GM21786 (cell line): Measurements from ENCODE around the gene DCAF11.

Experiments
- ATAC-seq: cut with Tn5 transposase; IDR thresholded peaks from one replicate; pipeline ENCODE4 v1.9.1; 2021; ENCODE audit not compliant: unreplicated experiment

The DCAF11 gene

DNA sequence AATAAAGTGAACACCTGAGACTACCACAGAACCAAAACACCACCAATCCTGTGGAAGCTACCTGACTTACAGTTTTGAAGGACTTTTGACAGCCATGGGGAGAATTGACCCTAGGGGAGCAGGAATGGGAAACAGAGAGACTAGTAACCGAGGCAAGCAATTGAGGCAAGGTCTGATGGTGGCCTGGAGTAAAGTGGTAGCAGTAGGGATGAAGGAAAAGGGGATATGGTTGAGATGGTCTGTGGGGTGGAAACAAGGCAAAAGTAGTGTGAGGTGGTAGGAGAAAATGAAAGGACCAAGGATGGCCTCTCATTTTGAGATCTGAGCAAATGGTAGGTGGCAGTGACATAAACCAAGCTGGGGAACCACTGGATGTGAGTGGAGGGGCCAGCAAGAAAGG, 42.3 kb downstream of the DCAF11 start:
- ATAC-seq: no peak

- ATAC-seq: no peak
Measured at GRCh38 chr14:24157331-24157730, 42.8 kb downstream of the DCAF11 start.

GRCh38 chr14:24159777-24160498, 45.4 kb downstream of the DCAF11 start:
- ATAC-seq: no peak

GRCh38 chr14:24160499-24160849, 45.9 kb downstream of the DCAF11 start:
- no peak for ATAC-seq

- peak; percentile 84 for ATAC-seq
Measured at GRCh38 chr14:24160850-24161804, 46.5 kb downstream of the DCAF11 start, which contains the start of gene IRF9. TSS of gene IRF9 (plus strand) at chr14:24161265. CDS start at chr14:24162145, 880 bp downstream.

GRCh38 chr14:24162093-24162492, 47.5 kb downstream of the DCAF11 start:
- no peak for ATAC-seq

DNA sequence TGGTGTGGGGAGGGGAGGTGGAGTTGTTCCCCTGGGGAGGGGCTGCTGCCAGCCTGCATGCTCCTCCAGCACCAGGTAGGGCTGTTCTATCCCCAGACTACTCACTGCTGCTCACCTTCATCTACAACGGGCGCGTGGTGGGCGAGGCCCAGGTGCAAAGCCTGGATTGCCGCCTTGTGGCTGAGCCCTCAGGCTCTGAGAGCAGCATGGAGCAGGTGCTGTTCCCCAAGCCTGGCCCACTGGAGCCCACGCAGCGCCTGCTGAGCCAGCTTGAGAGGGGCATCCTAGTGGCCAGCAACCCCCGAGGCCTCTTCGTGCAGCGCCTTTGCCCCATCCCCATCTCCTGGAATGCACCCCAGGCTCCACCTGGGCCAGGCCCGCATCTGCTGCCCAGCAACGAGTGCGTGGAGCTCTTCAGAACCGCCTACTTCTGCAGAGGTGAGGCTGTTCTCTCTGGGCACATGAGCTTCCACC, 50.0 kb downstream of the DCAF11 start:
- no peak for ATAC-seq

DNA sequence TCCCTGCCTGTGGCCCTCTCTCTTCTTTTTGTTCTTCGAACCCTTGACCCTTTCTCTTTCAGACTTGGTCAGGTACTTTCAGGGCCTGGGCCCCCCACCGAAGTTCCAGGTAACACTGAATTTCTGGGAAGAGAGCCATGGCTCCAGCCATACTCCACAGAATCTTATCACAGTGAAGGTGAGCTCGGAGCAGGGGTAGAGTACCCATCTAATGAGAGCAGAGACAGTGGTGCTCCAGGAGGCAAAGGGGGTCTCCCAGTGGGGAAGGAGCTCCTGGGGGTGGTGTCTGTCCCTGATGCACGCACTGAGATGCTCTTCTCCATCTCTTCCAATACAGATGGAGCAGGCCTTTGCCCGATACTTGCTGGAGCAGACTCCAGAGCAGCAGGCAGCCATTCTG, 51.2 kb downstream of the DCAF11 start:
- ATAC-seq: no peak

DNA sequence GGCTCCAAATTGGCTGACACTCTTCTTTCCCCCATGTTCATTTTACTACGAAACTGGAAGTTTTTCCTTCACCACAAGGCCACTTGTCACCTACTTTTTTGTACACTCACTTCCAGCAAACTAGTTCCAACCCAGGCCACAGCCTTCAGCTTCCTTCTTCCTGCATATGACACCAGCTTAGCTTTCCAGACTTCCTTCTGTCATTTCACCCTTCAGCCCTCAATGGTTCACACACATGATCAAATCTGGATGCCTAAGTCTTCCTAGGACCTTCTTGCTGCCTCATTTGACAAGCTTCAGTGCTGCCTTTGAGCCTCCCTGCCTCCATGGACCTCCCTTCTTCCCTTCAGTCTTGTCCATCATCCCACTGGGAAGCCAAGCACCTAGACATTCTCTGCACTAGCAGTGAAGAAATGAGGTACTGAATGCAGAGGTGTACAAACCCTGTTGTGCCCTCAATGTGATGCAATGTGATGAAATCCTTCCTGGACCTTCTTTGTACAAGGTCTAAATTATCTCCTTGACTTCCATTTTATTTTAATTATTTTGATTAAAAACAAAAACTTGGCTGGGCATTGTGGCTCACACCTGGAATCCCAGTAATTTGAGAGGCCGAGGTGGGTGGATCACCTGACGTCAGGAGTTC, 53.0 kb downstream of the DCAF11 start:
- no peak for ATAC-seq

- ATAC-seq: peak; percentile 88
Measured at GRCh38 chr14:24171422-24172260, 57.1 kb downstream of the DCAF11 start, which contains the start of gene REC8. TSS of gene REC8 (plus strand) at chr14:24172080. CDS start at chr14:24172553, 473 bp downstream.

DNA sequence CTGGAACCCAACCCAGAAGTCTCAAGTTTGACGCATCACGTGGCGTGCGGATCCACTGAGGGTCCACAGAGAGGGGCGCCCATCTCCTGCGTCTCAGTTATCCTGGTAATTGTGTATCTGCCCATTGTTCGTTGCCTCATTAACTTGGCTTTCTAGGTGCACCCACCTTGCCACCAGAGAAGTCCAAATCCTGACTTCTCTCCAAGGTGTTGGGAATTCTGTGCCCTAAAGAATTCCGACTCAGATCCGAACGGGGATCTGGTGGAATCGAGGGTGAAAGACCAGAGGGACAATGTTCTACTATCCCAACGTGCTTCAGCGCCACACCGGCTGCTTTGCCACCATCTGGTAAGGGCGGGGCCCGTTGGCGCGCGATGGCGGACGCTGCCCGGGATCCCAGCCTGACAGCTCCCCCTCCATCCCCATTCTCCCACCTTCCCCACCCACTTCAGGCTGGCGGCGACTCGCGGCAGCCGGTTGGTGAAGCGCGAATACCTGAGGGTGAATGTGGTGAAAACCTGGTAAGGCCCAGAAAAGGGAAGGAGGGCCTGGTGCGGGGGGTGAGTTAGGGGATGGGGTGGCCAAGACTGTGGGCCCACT, 57.8 kb downstream of the DCAF11 start:
- no peak for ATAC-seq

GRCh38 chr14:24172871-24173281, 58.3 kb downstream of the DCAF11 start:
- ATAC-seq: no peak
